Measurements from ENCODE around the gene ZNF750.

Gene ZNF750

DNA sequence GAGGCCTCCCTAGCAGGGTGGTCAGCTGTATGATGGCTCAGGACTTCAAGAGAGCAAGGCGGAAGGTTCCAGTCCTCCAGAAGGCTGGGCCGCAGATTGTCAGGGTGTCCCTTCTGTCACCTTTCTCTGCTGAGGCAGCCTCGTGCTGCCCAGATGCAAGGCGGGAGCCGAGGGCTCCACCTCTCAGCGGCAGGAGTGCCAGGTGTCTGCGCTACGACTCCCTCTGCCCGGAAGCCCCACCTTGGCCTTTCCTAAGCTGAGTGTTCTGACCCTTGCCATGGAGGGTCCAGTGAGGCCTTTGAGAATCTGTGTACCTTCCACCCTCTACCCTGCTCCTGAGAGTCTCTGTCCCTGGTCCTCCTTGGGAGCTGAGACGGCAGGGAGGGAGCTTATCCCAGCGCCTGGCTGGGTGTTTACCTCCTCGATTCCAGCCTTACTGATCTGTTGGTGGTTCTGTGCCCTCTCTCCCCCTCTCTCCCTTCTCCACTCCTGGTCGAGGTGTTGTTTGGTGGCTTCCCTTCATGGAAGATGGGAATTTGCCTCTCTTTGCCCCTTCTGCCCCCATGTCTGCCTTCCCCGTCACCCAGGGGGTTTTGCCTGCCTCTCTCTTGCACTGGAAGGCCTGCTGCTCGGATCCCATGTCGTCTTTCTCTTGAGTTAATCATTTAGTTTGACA lies 2.2 kb upstream of the ZNF750 start:
- Histone ChIP-seq H3K36me3 (ENCODE audit: control insufficient read depth in 2 of 2, insufficient read depth in 2 of 2, low read length in 2 of 2) (peaks cover 0 to 2% of the 10 kb centered on the region in 2 donors), H3K27ac (ENCODE audit: low read length) (no peak overlapping the region), H3K9me3 (ENCODE audit: control insufficient read depth in 2 of 2, low read length in 2 of 2) (no peaks in the 10 kb centered on the region), H3K4me1 (ENCODE audit: control insufficient read depth, insufficient read depth, low read length) (peaks cover 4% of the 10 kb centered on the region), H3K9ac (ENCODE audit: low read length in 2 of 2) (no peak overlapping the region), H3K4me3 (ENCODE audit: low read length in 2 of 2) (no peak overlapping the region), H3K27me3 (ENCODE audit: control insufficient read depth in 1 of 2, insufficient read depth in 2 of 2, low read length in 2 of 2) (no peaks in the 10 kb centered on the region)

DNA sequence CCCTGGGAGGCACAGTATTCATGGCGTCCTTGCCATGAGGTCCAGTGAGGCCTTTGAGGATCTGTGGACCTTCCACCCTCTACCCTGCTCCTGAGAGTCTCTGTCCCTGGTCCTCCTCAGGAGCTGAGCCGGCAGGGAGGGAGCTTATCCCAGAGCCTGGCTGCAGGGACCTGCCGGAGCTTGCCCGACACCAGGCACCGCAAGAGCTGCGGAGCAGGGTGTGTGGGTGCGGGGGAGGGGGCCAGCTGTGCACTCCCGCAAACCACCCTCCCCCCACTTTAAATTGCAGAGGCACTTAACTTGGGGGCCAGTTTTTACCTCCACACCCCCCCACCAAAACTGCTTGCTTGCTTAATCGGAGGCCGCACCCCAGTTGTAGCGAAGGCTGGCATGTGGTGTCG lies 609 bp upstream of the ZNF750 start:
- H3K9me3 ChIP-seq (ENCODE audit: control insufficient read depth in 2 of 2, low read length in 2 of 2): no peaks in the 10 kb centered on the region
- H3K4me3 ChIP-seq (ENCODE audit: low read length in 2 of 2): no peak overlapping the region
- H3K4me1 ChIP-seq (ENCODE audit: control insufficient read depth, insufficient read depth, low read length): no peaks in the 10 kb centered on the region
- H3K27me3 ChIP-seq (ENCODE audit: control insufficient read depth in 1 of 2, insufficient read depth in 2 of 2, low read length in 2 of 2): no peaks in the 10 kb centered on the region
- H3K36me3 ChIP-seq (ENCODE audit: control insufficient read depth in 2 of 2, insufficient read depth in 2 of 2, low read length in 2 of 2): peaks cover 0 to 2% of the 10 kb centered on the region in 2 donors
- no peak overlapping the region for H3K27ac ChIP-seq (ENCODE audit: low read length)
- H3K9ac ChIP-seq (ENCODE audit: low read length in 2 of 2): no peak overlapping the region

DNA sequence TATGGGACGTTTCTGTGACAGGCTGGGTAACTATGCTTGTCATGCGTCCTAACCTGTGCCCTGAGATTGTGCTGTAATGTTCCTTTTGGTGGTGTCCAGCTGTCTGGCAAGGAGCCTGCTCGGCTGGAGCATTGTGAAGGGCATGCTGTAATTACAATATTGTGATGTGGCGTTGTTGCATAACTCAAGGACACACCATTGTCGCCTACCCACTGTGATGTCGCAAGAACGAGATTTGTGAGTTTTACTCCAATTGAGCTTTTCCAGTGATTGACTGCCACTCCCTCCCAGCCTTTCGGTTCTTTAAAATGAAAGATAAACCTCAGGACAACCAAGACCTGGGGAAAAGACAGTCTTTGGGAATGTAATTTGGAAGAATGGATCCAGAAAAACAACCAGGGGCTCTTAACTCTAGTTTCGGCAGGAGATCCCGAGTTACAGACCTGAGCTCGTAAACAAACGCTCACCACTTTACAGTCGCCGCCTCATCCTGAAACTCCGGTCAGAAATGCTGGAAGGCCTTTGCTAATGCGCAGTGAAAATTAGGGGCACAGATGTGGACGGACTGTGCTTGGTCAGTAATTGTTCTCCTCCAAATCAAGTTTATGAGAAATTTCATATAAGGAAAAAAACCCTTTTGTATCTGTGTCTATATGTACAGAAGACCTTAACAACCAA lies 1.3 kb downstream of the ZNF750 start:
- H3K36me3 ChIP-seq (ENCODE audit: control insufficient read depth in 2 of 2, insufficient read depth in 2 of 2, low read length in 2 of 2): peaks cover 0 to 2% of the 10 kb centered on the region in 2 donors
- H3K4me3 ChIP-seq (ENCODE audit: low read length in 2 of 2): no peak overlapping the region
- H3K27ac ChIP-seq (ENCODE audit: low read length): no peak overlapping the region
- H3K27me3 ChIP-seq (ENCODE audit: control insufficient read depth in 1 of 2, insufficient read depth in 2 of 2, low read length in 2 of 2): no peaks in the 10 kb centered on the region
- H3K4me1 ChIP-seq (ENCODE audit: control insufficient read depth, insufficient read depth, low read length): no peaks in the 10 kb centered on the region
- no peaks in the 10 kb centered on the region for H3K9me3 ChIP-seq (ENCODE audit: control insufficient read depth in 2 of 2, low read length in 2 of 2)
- no peak overlapping the region for H3K9ac ChIP-seq (ENCODE audit: low read length in 2 of 2)

DNA sequence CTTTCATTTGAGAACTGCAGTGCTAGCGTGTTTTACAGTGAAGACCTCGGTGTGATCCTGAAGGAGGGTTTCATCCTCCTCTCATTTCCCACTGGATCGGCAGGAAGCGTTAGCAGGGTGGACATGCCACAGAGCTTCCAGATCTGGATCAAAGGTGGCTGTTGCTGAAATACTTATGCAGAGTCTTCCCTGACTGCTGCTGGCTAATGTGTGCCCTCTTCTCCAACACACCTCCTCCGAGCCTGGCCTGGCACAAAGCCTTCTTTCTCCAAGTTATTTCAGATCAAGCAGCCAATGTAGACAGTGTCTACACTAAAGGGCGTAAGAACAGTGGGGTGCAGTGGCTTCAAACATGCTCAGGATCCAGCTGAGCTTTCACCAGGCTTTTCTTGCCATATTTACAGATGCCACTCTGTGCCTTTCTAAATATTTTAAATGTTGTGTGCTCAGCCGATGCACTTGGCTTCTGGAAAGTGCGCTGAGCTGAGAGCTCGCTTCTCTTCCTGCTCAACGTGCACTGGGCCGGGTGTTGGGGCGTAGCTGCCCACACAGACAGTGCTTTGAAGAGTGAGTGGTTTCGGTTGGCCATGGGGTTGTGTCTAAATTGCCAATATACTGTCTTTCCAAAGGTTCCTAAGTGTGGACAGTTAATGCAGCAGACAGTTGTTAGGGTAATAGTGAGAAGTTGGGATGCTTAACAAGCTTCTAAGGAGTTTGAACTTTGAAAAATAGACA lies 2.1 kb downstream of the ZNF750 start:
- H3K27ac ChIP-seq (ENCODE audit: low read length): no peak overlapping the region
- H3K4me1 ChIP-seq (ENCODE audit: control insufficient read depth, insufficient read depth, low read length): no peaks in the 10 kb centered on the region
- H3K4me3 ChIP-seq (ENCODE audit: low read length in 2 of 2): no peak overlapping the region
- H3K27me3 ChIP-seq (ENCODE audit: control insufficient read depth in 1 of 2, insufficient read depth in 2 of 2, low read length in 2 of 2): no peaks in the 10 kb centered on the region
- H3K9ac ChIP-seq (ENCODE audit: low read length in 2 of 2): no peak overlapping the region
- peaks cover 0 to 3% of the 10 kb centered on the region in 2 donors for H3K36me3 ChIP-seq (ENCODE audit: control insufficient read depth in 2 of 2, insufficient read depth in 2 of 2, low read length in 2 of 2)
- no peaks in the 10 kb centered on the region for H3K9me3 ChIP-seq (ENCODE audit: control insufficient read depth in 2 of 2, low read length in 2 of 2)

DNA sequence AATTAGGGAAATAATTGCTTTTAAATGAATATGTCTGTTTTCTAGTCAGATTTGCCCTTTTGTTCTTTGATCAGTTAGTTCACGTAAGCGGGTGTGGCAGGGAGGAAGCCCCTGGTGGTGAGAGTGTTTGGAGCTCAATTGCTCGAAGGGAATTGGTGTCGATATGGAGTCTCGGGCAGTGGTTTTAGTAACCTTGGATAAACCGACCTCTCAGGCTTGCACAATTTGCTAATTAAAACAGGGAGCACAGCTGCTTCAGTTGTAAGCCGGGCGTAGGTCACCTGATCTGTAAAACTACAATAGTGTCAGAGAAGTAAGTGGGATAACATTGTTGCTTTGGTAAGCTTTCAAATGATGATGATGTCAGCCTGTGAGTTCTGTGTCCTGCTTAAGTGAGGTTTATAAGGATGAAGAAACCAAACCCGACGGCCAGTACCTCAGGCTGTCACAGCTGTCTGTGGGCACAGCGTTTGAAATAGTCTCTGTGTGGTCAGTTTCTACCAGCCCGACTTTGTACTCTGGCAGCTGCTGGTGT lies 2.9 kb downstream of the ZNF750 start:
- Histone ChIP-seq H3K27ac (ENCODE audit: low read length) (no peak overlapping the region), H3K4me1 (ENCODE audit: control insufficient read depth, insufficient read depth, low read length) (no peaks in the 10 kb centered on the region), H3K9me3 (ENCODE audit: control insufficient read depth in 2 of 2, low read length in 2 of 2) (no peaks in the 10 kb centered on the region), H3K27me3 (ENCODE audit: control insufficient read depth in 1 of 2, insufficient read depth in 2 of 2, low read length in 2 of 2) (no peaks in the 10 kb centered on the region), H3K4me3 (ENCODE audit: low read length in 2 of 2) (no peak overlapping the region), H3K36me3 (ENCODE audit: control insufficient read depth in 2 of 2, insufficient read depth in 2 of 2, low read length in 2 of 2) (peaks cover 0 to 3% of the 10 kb centered on the region in 2 donors), H3K9ac (ENCODE audit: low read length in 2 of 2) (no peak overlapping the region)

DNA sequence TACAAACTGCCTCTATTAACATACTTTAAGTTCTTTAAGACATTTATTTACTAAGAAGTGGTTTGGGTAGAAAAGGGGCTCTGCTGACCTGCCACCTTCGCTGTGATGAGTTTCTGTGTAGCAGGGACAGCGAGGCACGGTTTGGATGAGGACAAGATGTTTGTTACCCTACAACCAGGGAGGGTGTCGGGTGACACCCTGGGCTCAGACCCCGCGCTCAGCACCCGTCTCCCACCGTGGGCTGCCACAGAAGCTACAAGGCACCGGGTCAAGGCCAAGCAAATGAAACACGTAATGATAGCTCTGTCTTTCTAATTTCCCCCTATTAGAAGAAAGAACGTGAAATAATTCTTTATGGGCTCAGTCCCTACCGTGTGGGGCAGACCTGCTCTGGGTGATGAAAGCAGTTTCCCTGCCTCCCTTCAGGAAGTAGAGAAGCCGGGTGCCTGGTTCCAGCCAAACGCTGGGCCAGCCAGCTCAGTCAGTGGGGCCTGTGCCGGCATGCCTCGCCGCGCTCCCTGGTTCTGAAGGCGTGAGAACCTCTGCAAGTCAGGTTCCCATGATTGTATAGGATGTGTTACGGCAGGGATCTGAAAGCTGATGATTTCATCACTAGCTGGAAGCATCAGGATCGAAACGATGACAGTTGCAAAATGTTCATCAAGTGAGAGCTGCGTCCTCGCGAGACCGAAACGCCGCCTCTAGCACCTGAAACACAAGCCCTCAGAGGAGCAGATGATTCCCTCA lies 3.9 kb downstream of the ZNF750 start:
- H3K9ac ChIP-seq (ENCODE audit: low read length in 2 of 2): no peak overlapping the region
- H3K9me3 ChIP-seq (ENCODE audit: control insufficient read depth in 2 of 2, low read length in 2 of 2): no peaks in the 10 kb centered on the region
- no peak overlapping the region for H3K4me3 ChIP-seq (ENCODE audit: low read length in 2 of 2)
- H3K4me1 ChIP-seq (ENCODE audit: control insufficient read depth, insufficient read depth, low read length): no peaks in the 10 kb centered on the region
- no peak overlapping the region for H3K27ac ChIP-seq (ENCODE audit: low read length)
- peaks cover 0 to 3% of the 10 kb centered on the region in 2 donors for H3K36me3 ChIP-seq (ENCODE audit: control insufficient read depth in 2 of 2, insufficient read depth in 2 of 2, low read length in 2 of 2)
- H3K27me3 ChIP-seq (ENCODE audit: control insufficient read depth in 1 of 2, insufficient read depth in 2 of 2, low read length in 2 of 2): no peaks in the 10 kb centered on the region

DNA sequence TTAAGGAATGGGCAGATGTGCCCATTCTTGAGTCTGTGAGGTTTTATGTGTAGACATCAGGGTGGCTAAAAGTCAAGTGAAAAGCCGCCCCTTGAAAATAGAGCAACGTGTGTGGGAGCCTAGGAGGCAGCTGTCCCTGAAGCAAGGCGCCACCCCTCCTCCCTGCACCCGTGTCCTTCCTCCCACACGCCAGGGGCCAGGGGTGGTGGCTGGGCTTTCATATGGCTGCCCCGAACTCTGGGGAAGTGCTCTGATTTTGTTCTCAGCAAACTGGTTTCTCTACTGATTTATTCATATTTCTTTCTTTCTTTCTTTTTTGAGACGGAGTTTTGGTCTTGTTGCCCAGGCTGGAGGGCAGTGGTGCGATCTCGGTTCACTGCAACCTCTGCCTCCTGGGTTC lies 4.7 kb downstream of the ZNF750 start:
- Histone ChIP-seq H3K4me3 (ENCODE audit: low read length in 2 of 2) (no peak overlapping the region), H3K9me3 (ENCODE audit: control insufficient read depth in 2 of 2, low read length in 2 of 2) (no peaks in the 10 kb centered on the region), H3K36me3 (ENCODE audit: control insufficient read depth in 2 of 2, insufficient read depth in 2 of 2, low read length in 2 of 2) (peaks cover 0 to 3% of the 10 kb centered on the region in 2 donors), H3K9ac (ENCODE audit: low read length in 2 of 2) (no peak overlapping the region), H3K27ac (ENCODE audit: low read length) (no peak overlapping the region), H3K4me1 (ENCODE audit: control insufficient read depth, insufficient read depth, low read length) (peaks cover 3% of the 10 kb centered on the region), H3K27me3 (ENCODE audit: control insufficient read depth in 1 of 2, insufficient read depth in 2 of 2, low read length in 2 of 2) (no peaks in the 10 kb centered on the region)

DNA sequence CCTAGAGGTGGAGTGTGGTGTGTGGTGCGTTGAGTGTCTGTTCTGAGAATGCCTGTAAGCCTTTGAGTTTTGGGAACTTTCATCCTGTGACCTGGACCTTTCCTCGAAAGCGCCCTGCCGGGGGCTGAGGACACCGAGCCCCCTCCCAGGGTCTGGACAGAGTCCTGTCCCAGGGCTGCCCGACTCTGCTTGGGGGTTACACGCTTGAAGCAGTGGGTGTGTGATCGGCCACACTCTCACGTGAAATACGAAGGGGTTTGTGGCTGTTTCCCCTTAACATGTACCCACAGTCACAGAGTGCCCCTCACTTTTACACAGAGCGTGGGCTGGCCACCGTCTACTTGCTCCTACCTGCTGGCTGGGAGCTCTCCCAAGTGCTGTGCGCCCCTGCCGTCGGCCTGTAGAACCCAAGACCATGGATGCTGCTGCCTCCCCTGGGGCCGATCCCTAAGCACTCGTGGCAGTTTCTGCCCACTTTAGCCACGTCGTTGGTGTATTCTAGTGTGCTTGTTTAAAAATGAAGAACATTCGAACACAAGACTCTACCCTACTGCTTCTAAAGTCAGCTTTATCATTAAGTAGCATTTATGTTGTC lies 6.8 kb downstream of the ZNF750 start:
- peaks cover 6 to 10% of the 10 kb centered on the region in 2 donors for H3K36me3 ChIP-seq (ENCODE audit: control insufficient read depth in 2 of 2, insufficient read depth in 2 of 2, low read length in 2 of 2)
- H3K9ac ChIP-seq (ENCODE audit: low read length in 2 of 2): no peak overlapping the region
- H3K27me3 ChIP-seq (ENCODE audit: control insufficient read depth in 1 of 2, insufficient read depth in 2 of 2, low read length in 2 of 2): no peaks in the 10 kb centered on the region
- H3K4me1 ChIP-seq (ENCODE audit: control insufficient read depth, insufficient read depth, low read length): peaks cover 6% of the 10 kb centered on the region
- H3K9me3 ChIP-seq (ENCODE audit: control insufficient read depth in 2 of 2, low read length in 2 of 2): no peaks in the 10 kb centered on the region
- H3K27ac ChIP-seq (ENCODE audit: low read length): no peak overlapping the region
- H3K4me3 ChIP-seq (ENCODE audit: low read length in 2 of 2): no peak overlapping the region

DNA sequence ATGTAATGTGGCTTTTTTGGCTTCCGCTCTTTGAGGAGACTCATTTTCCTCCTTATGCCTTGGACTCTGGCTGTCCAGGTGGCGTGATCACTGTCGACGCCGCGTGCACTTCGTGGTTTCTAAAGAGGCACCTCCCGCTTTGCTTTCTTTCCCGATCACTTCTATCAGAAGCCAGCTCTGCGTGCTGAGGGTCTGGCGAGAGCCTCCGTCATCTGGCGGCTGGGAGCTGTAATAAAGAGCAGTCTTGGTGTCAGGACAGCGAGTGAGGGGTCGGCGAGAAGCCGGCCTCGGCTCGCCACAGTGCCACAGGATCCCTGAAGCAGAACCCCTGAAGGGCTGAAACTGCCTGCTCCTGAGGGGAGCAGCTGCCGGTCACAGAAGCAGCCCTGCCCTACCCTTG lies 7.4 kb downstream of the ZNF750 start:
- Histone ChIP-seq H3K4me3 (ENCODE audit: low read length in 2 of 2) (no peak overlapping the region), H3K9me3 (ENCODE audit: control insufficient read depth in 2 of 2, low read length in 2 of 2) (no peaks in the 10 kb centered on the region), H3K27me3 (ENCODE audit: control insufficient read depth in 1 of 2, insufficient read depth in 2 of 2, low read length in 2 of 2) (no peaks in the 10 kb centered on the region)

DNA sequence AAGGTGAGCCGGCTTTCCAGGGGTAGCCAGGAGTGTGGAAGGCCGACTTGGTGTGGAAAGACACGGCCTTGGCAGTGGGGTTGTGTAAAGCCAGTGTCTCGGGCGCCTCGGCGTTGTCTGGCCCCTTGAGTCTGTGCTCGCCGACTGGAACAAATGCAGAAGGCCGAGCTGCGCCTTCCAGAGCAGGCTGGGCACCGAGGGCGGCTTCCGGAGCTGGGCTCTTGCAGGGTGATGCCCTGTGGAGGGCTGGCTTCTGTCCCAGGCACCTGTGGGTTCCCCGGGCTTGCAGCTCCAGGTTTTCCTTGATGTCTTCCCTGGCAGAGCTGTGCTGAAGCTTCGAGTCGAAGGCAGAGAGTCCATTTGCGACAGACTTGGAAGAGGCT lies 8.0 kb downstream of the ZNF750 start:
- Histone ChIP-seq H3K4me1 (ENCODE audit: control insufficient read depth, insufficient read depth, low read length) (peaks cover 6% of the 10 kb centered on the region), H3K27ac (ENCODE audit: low read length) (no peak overlapping the region), H3K27me3 (ENCODE audit: control insufficient read depth in 1 of 2, insufficient read depth in 2 of 2, low read length in 2 of 2) (no peaks in the 10 kb centered on the region), H3K9ac (ENCODE audit: low read length in 2 of 2) (no peak overlapping the region), H3K4me3 (ENCODE audit: low read length in 2 of 2) (no peak overlapping the region), H3K9me3 (ENCODE audit: control insufficient read depth in 2 of 2, low read length in 2 of 2) (no peaks in the 10 kb centered on the region), H3K36me3 (ENCODE audit: control insufficient read depth in 2 of 2, insufficient read depth in 2 of 2, low read length in 2 of 2) (peaks cover 9 to 17% of the 10 kb centered on the region in 2 donors)

More for the DNA sequence above, 7.4 kb downstream of the ZNF750 start:
- Histone ChIP-seq H3K27ac (ENCODE audit: low read length) (no peak overlapping the region), H3K36me3 (ENCODE audit: control insufficient read depth in 2 of 2, insufficient read depth in 2 of 2, low read length in 2 of 2) (peaks cover 7 to 15% of the 10 kb centered on the region in 2 donors), H3K9ac (ENCODE audit: low read length in 2 of 2) (no peak overlapping the region), H3K4me1 (ENCODE audit: control insufficient read depth, insufficient read depth, low read length) (peaks cover 6% of the 10 kb centered on the region)
